B cell (primary cell): ENCODE measurements around the gene MBD3L4. TPM values are rescaled to one million over a fixed set of nuclear protein-coding genes. Genes with fewer than 3 reads are reported as not detected.

Experiments
- ATAC-seq: fragments of 200-7000 bp; cut with Tn5 transposase; one replicate; pipeline ENCODE4 v1.10.0; 2021; ENCODE audit warnings: low read depth, mild to moderate bottlenecking, moderate number of reproducible peaks, moderate library complexity
- CTCF ChIA-PET: fragments of 350-600 bp; sonication (Branson Sonifier 250); formaldehyde crosslinking; loops from one replicate; lab custom pipeline; 2021; ENCODE audit warnings: antibody characterized with exemption, inconsistent platforms; lab: Charles Lee
- POLR2A ChIA-PET: fragments of 350-600 bp; sonication (Branson Sonifier 250); formaldehyde crosslinking; loops from one replicate; lab custom pipeline; 2021; ENCODE audit warnings: antibody characterized with exemption; lab: Charles Lee
- DNase-seq: peaks from one replicate; pipeline ENCODE4 v3.0.0; 2013
- H2AFZ ChIP-seq: 2 replicates; pipeline ENCODE4 v1.6.1; 2012; ENCODE audit warnings: mild to moderate bottlenecking, low read depth, low read length; ENCODE audit not compliant: insufficient read depth, poor library complexity, severe bottlenecking
- H3K27ac ChIP-seq, 2 donors: 1 replicate in 1 of 2; 2 replicates in 1 of 2; pipeline ENCODE4 v1.5.1; 2012 to 2013; ENCODE audit warnings: low read length in 2 of 2, mild to moderate bottlenecking in 2 of 2, moderate library complexity in 1 of 2
- H3K27me3 ChIP-seq, 4 experiments: fragments of 200-600 bp in 1 of 4; sonication (generic) in 1 of 4; replicated peaks in 1 of 4; 1 replicate in 2 of 4; 2 replicates in 2 of 4; pipeline versions ENCODE4 v1.6.1 to v1.7.0; 2013 to 2016; ENCODE audit warnings: low read length in 3 of 4, mild to moderate bottlenecking in 2 of 4, mixed read lengths in 1 of 4, moderate library complexity in 1 of 4; ENCODE audit not compliant: insufficient read depth in 4 of 4, control insufficient read depth in 3 of 4; ENCODE audit errors: control extremely low read depth in 1 of 4
- H3K36me3 ChIP-seq, 2 experiments: replicated peaks in 1 of 2; 1 replicate in 1 of 2; 2 replicates in 1 of 2; pipeline versions ENCODE4 v1.6.1 to v1.7.1; 2013; ENCODE audit warnings: low read length in 1 of 2; ENCODE audit not compliant: insufficient read depth in 2 of 2, control insufficient read depth in 1 of 2; ENCODE audit errors: control extremely low read depth in 1 of 2, extremely low read depth in 1 of 2
- H3K4me1 ChIP-seq, 2 donors: fragments of 200-600 bp in 1 of 2; sonication (generic) in 1 of 2; 1 replicate in 1 of 2; 2 replicates in 1 of 2; pipeline versions ENCODE4 v1.5.1 to v1.6.1; 2013 to 2017; ENCODE audit warnings: low read length in 2 of 2; ENCODE audit not compliant: control insufficient read depth in 2 of 2, insufficient read depth in 2 of 2
- H3K4me2 ChIP-seq: replicated peaks from 2 replicates; pipeline ENCODE3; 2012; ENCODE audit warnings: mild to moderate bottlenecking, low read depth, low read length; ENCODE audit not compliant: poor library complexity, severe bottlenecking
- H3K4me3 ChIP-seq, 5 experiments: fragments of 200-600 bp in 1 of 5; sonication (generic) in 1 of 5; 1 replicate in 3 of 5; 2 replicates in 2 of 5; pipeline versions ENCODE4 v1.5.1 to v1.7.0; 2011 to 2016; ENCODE audit warnings: low read length in 4 of 5, mild to moderate bottlenecking in 4 of 5, low read depth in 2 of 5, control low read depth in 1 of 5, moderate library complexity in 1 of 5; ENCODE audit not compliant: insufficient read depth in 1 of 5; ENCODE audit errors: control extremely low read depth in 1 of 5, extremely low read depth in 1 of 5
- H3K79me2 ChIP-seq: fragments of 200-600 bp; sonication (generic); one replicate; pipeline ENCODE4 v1.6.0; 2016; ENCODE audit warnings: low read length; ENCODE audit not compliant: control insufficient read depth, insufficient read depth
- H3K9ac ChIP-seq: fragments of 200-600 bp; sonication (generic); 2 replicates; pipeline ENCODE4 v1.6.1; 2017; ENCODE audit warnings: mild to moderate bottlenecking, low read length, moderate library complexity
- H3K9me3 ChIP-seq, 3 donors: one replicate each; pipeline versions ENCODE4 v1.6.1 to v1.7.1; 2013; ENCODE audit warnings: low read length in 2 of 3; ENCODE audit not compliant: control insufficient read depth in 2 of 3, insufficient read depth in 1 of 3; ENCODE audit errors: control extremely low read depth in 1 of 3
- H4K20me1 ChIP-seq: 2 replicates; pipeline ENCODE4 v1.6.0; 2012; ENCODE audit warnings: mild to moderate bottlenecking, low read length; ENCODE audit not compliant: insufficient read depth, control insufficient read depth, poor library complexity, severe bottlenecking
- H3K27ac Mint-ChIP-seq: one replicate; pipeline ENCODE4 v1.8.0; 2021; ENCODE audit warnings: mixed read lengths
- H3K27me3 Mint-ChIP-seq: one replicate; pipeline ENCODE4 v1.8.0; 2021; ENCODE audit warnings: mixed read lengths
- H3K4me1 Mint-ChIP-seq: one replicate; pipeline ENCODE4 v1.8.0; 2021; ENCODE audit warnings: mixed read lengths
- H3K4me3 Mint-ChIP-seq: one replicate; pipeline ENCODE4 v1.8.0; 2021; ENCODE audit warnings: mixed read lengths
- H3K9me3 Mint-ChIP-seq: one replicate; pipeline ENCODE4 v1.8.0; 2022; ENCODE audit warnings: mixed read lengths; ENCODE audit not compliant: insufficient read depth
- CTCF ChIP-seq: fragments of 200-600 bp; IDR thresholded peaks from one replicate; pipeline ENCODE4 v1.8.0; 2022; ENCODE audit warnings: antibody characterized with exemption, mild to moderate bottlenecking
- EZH2 ChIP-seq: IDR thresholded peaks from 2 replicates; pipeline ENCODE4 v1.6.1; 2012; ENCODE audit warnings: borderline replicate concordance, low read depth, mild to moderate bottlenecking, moderate library complexity, low read length; ENCODE audit not compliant: insufficient read depth, poor library complexity, severe bottlenecking
- WGBS: methylation state at CpG from one replicate; pipeline ENCODE4 v1.1.5; 2013; ENCODE audit warnings: missing lambda C conversion rate; ENCODE audit not compliant: insufficient coverage; 5-methylcytosine and 5-hydroxymethylcytosine counted together
- intact Hi-C: fragments of 100-400 bp; cut with micrococcal nuclease; formaldehyde crosslinking; loops from one replicate; pipeline ENCODE4 v1.10.0; 2022
- polyA plus RNA-seq: library from polyadenylated mRNA; depleted of rRNA; stranded (reverse); fragments of >200 nt; gene quantifications from 2 replicates; pipeline ENCODE4 v1.2.3, GENCODE V29; 2012
- total RNA-seq, 2 donors: library from RNA; stranded (reverse); fragments of 120-200 nt in 1 of 2; gene quantifications; 1 replicate in 1 of 2; 2 replicates in 1 of 2; pipeline versions ENCODE4 v1.2.3 to v1.2.4, GENCODE V29; 2013 to 2022

The MBD3L4 gene
- total and polyA plus RNA-seq, 2 donors (not counting 1 experiment from before 2014, with no cell fraction given) = not detected

- Mint-ChIP-seq H3K4me3 (no peak overlapping the region), H3K27me3 (no peaks in the 10 kb centered on the region), H3K27ac (no peak overlapping the region), H3K9me3 (peaks cover 14% of the 10 kb centered on the region), H3K4me1 (no peaks in the 10 kb centered on the region)
- no peak for DNase-seq
- peak overlapping the region; percentile 3 for H3K9ac ChIP-seq
- no peaks in the 10 kb centered on the region for H3K27me3 ChIP-seq
- no peak overlapping the region for H2AFZ ChIP-seq
- ChIA-PET CTCF (interaction anchor here (0.7 kb wide), 1 partner anchor 20 kb away, joined by 3 read pairs; no protein-coding TSS in a partner anchor), POLR2A (interaction anchor here (0.5 kb wide), 1 partner anchor 12 kb away, joined by 8 read pairs; no protein-coding TSS in a partner anchor)
- ATAC-seq = no peak
- H3K9me3 ChIP-seq = peaks cover 23 to 93% (median 82%) of the 10 kb centered on the region in 3 donors
- no peaks in the 10 kb centered on the region for H4K20me1 ChIP-seq
- TF ChIP-seq EZH2 (no peak), CTCF (no peak)
- H3K79me2 ChIP-seq = peaks cover 3% of the 10 kb centered on the region
- H3K4me2 ChIP-seq = no peak overlapping the region
- H3K4me3 ChIP-seq = peak overlapping the region in 1 of 5 experiments; percentile 10
- intact Hi-C loops = no loop called here
- H3K4me1 ChIP-seq = no peaks in the 10 kb centered on the region
- H3K36me3 ChIP-seq = peaks cover 45 to 64% of the 10 kb centered on the region in 2 experiments
- no peak overlapping the region for H3K27ac ChIP-seq
- WGBS = 100% methylated on average over 1 of the region's 15 CpGs
These were observed 43.3 kb upstream of the MBD3L4 start for GRCh38 chr19:7083076-7083956.

- Histone ChIP-seq H3K4me2 (no peak overlapping the region), H4K20me1 (peaks cover 11% of the 10 kb centered on the region), H3K4me3 (peak overlapping the region in 1 of 5 experiments; percentile 20), H3K27me3 (no peaks in the 10 kb centered on the region), H3K79me2 (peaks cover 14% of the 10 kb centered on the region), H3K27ac (no peak overlapping the region), H2AFZ (no peak overlapping the region), H3K9me3 (peaks cover 16 to 72% (median 54%) of the 10 kb centered on the region in 3 donors), H3K9ac (no peak overlapping the region), H3K4me1 (no peaks in the 10 kb centered on the region), H3K36me3 (peaks cover 41 to 91% of the 10 kb centered on the region in 2 experiments)
- Mint-ChIP-seq H3K9me3 (peaks cover 11% of the 10 kb centered on the region), H3K27me3 (no peaks in the 10 kb centered on the region), H3K4me1 (no peaks in the 10 kb centered on the region), H3K4me3 (no peak overlapping the region), H3K27ac (no peak overlapping the region)
- intact Hi-C loops = no loop called here
- TF ChIP-seq CTCF (no peak), EZH2 (no peak)
- DNase-seq (no peak), ATAC-seq (no peak)
- ChIA-PET CTCF (interaction anchor here (0.7 to 1.0 kb wide), 2 partner anchors 9 to 21 kb away, joined by 3 read pairs; no protein-coding TSS in a partner anchor), POLR2A (interaction anchor here (0.5 to 0.6 kb wide), 2 partner anchors 9 to 314 kb away, joined by 3 to 6 read pairs; partner anchors contain the start of gene ZNF557)
- WGBS = no CpG with 5 or more reads among the region's 2 CpGs
These were observed 38.0 kb upstream of the MBD3L4 start for GRCh38 chr19:7078008-7078407.
